Testis (tissue), 2 donors: Measurements from ENCODE around the gene OPCML.

Experiments used
- CTCF ChIP-seq, 3 experiments: fragments of 450-650 bp in 2 of 3; fragments of 200-600 bp in 1 of 3; sonication (generic) in 1 of 3; IDR thresholded peaks; one replicate each; pipeline ENCODE4 v1.5.1; 2016 to 2019; ENCODE audit warnings: antibody characterized with exemption in 3 of 3, mild to moderate bottlenecking in 2 of 3, moderate library complexity in 1 of 3
- POLR2A ChIP-seq: fragments of 450-650 bp; IDR thresholded peaks from one replicate; pipeline ENCODE4 v1.6.1; 2017; ENCODE audit warnings: antibody characterized with exemption, mild to moderate bottlenecking, moderate library complexity

GRCh38 chr11:133347988-133348387, 184.3 kb downstream of the OPCML start:
- no peak for TF ChIP-seq POLR2A
- no peak for TF ChIP-seq CTCF (IDR thresholded peaks at IDR 0.05)
